SH-SY5Y (cell line): ENCODE data around the gene PLG.
"Not testable (repeated sequence)": the region's sequence is repeated elsewhere in the genome, so short reads cannot be mapped to it uniquely, and the experiment has no call there.

Experiments
- GATA2 ChIP-seq: IDR thresholded peaks from 2 replicates; pipeline ENCODE4 v1.6.1; 2011; ENCODE audit warnings: mild to moderate bottlenecking, low read depth, low read length
- GATA3 ChIP-seq: IDR thresholded peaks from 2 replicates; pipeline ENCODE4 v1.6.1; 2011; ENCODE audit warnings: low read depth, mild to moderate bottlenecking, low read length, moderate library complexity

Gene PLG

DNA sequence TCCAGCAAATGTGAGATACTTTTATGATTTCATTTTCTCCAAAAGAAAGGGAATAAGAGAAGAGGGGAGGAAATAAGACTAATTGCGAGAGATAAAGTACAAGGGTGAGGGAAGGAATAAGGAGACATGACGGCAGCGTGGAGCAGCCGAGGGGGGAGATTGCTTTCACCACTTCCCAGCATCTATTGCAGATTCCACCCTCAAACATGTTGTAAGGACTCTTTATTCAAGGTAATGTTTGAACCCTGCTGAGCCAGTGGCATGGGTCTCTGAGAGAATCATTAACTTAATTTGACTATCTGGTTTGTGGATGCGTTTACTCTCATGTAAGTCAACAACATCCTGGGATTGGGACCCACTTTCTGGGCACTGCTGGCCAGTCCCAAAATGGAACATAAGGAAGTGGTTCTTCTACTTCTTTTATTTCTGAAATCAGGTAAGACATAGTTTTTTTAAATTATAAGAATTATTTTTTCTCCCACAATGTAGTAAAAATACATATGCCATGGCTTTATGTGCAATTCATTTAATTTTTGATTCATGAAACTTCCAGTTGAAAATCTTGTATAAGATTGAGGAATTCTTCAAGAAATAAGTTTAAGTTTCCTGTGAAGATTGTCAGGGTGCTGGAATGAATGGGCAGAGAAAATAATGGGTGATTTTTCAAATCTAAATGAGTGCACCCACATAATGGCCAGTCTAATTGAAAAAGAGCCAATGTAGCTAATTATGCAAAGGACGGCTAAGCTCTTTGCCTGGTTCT, at the start of gene PLG:
PLG (plus strand) TSS at position 327 of the 763 bp plus-strand sequence; CDS start at position 388, 61 bp downstream.
- TF ChIP-seq GATA2, GATA3: not testable (repeated sequence)

DNA sequence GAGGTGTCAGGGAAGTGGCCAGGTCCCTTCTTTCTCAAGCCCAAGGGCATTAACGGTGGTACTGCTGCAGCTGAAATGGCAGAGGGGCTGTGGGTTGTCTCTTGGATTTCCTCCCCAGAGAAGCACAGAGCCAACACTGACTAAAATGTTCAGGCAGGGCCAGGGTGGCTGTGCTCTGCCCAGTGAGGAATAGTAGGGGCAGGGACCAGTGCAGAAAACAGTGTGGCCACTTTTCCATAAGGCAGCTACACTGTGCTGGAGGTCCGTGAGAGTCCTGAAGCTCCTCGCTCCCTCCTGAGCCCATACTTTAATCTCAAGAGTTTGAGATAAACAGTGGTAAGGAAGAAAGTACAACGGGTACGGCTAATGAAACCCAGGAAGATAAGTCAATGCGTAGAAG, 42.5 kb upstream of the PLG start:
- TF ChIP-seq GATA2 (no peak), GATA3 (no peak)

DNA sequence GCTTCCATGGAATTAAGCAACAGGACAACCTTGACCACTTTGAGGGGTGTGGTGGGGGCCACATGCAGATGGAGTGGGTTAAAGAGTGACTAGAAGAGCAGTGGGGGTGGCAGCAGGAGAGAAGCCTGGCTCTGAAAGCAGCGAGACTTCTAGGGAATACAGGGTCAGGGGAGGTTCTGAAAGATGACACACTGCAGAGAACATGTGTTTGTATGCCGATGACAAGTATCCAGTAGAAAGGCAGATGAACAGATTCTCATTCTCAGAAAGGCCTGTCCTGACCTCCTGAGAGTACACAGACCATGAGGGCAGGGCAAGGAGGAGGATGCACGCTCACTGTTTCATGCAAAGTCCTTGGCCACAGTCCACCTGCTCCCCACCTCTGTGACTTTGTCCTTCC, 40.8 kb upstream of the PLG start:
- TF ChIP-seq GATA3 (no peak), GATA2 (no peak)

DNA sequence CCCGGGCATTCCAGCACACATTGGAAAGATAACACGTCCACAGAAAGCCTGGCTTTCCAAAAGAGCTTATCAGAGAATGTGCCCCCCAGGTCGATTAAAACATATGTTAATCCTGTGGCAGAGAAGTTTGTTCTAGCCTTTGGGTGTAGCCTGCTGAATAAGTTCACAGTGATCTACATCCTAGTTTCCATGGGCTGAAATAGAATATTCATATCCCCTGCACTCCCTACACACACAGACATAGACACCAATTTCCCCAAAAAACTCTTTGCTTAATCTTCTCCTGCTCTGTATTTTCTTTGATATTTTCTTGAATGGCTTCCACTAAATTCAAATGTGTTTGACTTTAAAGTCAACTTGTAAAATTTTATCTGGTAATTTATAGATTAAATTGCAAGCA, 39.6 kb upstream of the PLG start:
- TF ChIP-seq GATA2 = no peak

DNA sequence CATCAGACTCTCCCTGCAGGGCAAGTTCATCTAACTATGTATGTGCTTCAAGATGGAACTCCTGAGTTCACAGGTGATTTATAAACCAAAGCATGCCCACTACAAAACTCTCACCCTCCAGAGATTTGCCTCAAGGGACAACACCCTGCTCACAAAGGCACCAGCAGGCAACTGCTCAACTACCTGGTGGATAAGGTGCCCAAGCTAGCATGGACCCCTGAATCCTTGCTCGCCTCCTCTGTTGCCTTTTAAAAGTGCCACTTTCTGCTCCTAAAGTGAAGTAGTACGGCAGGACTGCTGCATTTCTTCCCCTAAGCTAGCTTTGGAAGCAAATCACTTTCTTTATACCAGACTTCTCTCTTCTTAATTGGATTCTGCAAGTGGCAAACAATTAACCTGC, 39.2 kb upstream of the PLG start:
- TF ChIP-seq GATA2 (no peak), GATA3 (no peak)

DNA sequence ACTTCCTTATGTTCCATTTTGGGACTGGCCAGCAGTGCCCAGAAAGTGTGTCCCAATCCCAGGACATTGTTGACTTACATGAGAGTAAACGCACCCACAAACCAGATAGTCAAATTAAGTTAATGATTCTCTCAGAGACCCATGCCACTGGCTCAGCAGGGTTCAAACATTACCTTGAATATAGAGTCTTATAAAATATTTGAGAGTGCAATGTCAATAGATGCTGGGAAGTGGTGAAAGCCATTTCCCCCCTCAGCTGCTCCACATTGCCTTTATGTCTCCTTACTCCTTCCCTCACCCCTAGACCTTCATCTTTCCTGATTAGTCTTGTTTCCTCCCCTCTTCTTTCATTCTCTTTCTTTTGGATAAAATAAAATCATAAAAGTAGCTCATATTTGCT, 37.8 kb upstream of the PLG start, which contains the start of gene LPA:
LPA (minus strand) TSS at position 78 of the 400 bp plus-strand sequence; CDS start at position 17, 61 bp downstream.
- not testable (repeated sequence) for TF ChIP-seq GATA2, GATA3

DNA sequence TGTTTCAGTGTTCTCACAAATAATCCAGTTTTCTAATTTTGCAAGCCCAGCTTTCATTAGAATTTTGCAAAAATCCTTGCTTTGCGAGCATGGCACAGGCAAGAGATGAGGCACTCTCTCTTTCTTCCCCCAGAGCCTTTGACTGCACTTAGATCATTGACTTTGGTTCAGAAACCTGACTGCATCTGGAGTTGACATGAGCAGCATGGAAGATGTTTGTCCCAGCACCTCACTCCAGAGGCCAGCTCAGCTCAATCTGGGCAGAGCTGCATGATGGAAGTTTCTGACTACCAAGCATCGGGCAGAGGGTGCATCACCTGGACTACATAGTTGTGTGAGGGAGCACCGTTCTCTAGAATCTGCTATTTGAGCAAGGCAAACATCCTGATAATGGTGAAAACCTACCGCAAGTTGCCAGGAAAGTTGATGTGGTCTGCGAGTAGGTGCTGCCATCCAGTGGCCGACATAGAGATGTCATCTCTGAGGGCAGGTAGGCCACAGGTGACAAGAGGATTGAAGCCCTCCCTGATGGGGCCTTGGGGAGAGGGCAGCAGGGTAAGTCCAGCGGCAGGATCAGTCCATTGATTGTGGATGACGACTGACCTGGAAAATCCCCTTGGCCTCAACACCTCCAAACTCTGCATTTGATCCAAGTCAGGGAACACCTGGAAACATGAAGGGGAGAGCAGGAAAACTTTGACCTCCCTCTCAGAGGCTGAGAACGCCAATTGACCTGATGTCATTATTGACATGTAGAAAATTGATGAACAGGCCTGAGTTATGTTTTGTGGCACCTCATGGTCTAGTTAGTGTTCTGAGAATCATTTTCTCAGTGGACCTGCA, 34.2 kb upstream of the PLG start:
- no peak for TF ChIP-seq GATA2
- TF ChIP-seq GATA3 = no peak

DNA sequence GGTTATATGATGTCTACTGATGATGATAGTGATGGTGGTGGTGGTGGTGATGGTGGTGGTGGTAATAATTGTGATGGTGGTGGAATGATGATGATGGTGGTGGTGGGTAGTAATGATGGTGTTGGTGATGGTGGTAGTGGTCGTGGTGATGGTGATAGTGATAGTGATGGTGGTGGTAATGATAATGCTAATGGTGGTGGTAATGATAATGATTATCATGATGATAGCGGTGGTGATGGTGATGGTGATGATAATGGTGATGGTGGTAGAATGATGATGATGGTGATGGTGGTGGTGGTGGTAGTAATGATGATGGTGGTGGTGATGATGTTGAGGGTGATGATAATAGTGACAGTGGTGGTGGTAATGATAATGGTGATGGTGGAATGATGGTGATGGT, 33.5 kb upstream of the PLG start:
- TF ChIP-seq GATA3 (no peak), GATA2 (no peak)

DNA sequence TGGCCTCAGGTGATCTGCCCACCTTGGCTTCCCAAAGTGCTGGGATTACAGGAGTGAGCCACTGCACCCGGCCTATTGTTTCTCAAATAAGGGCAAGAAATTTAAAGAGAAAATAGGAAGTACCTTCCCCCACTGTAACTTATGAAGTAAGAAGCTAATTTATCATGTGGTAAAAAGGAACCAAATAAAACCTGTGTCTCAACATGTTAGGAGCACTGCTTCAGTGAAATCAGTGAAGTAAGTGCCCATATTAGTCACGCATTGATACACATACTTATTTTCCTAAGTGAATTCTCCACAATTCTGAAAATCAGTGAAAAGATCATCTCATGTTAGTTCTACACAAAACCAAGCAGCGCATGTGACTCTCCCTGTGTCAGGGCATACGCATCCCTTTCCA, 23.8 kb upstream of the PLG start:
- TF ChIP-seq GATA2 (no peak), GATA3 (no peak)

DNA sequence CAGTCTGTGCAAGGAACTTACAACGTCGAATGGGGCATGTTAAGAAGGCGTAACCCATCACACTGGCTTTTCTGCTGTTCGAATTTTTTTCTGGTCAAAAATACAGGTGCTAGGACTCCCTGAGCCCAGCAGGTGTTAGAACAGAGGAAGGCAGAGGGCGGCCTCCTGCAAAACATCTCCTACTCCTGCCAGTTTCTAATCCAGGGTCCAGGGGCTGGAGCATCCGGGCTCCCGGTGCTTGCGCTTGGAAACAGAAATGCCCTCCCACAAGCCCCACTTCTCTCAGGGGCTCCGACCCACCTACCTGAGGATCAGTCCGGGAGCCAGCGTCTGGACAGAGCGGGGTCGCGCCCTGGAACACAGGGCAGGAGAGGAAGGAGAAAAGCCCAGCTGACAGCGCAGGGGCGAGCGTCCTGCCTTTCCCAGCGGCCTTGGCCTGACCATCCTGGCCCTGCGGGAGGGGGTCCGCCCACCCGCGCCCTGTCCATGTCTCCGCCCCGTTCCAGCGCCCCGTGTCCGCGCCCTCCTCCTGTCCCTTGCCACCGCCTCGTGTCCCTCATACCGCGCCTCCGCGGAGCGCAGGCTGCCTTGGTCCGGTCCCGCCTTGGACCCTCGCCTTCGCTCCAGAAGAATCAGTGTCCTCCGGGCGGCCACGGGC, 23.2 kb upstream of the PLG start:
- TF ChIP-seq GATA3 (no peak), GATA2 (no peak)

DNA sequence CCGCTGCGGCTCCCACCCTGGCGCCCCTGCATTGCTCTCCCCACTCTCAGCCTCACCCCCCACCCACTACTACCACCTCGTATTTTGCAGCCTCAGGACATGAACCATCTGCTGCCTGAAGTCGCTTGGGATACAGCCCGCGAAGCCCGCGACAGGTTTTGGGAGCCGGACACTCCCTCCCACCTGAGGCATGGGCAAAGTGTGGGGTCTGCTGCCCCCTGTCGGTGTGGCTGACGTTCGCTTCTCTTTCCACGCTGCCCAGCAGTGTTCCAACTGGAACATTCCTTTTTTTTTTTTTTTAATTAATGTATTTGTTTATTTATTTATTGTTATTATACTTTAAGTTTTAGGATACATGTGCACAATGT, 22.7 kb upstream of the PLG start:
- TF ChIP-seq GATA3 (no peak), GATA2 (no peak)

DNA sequence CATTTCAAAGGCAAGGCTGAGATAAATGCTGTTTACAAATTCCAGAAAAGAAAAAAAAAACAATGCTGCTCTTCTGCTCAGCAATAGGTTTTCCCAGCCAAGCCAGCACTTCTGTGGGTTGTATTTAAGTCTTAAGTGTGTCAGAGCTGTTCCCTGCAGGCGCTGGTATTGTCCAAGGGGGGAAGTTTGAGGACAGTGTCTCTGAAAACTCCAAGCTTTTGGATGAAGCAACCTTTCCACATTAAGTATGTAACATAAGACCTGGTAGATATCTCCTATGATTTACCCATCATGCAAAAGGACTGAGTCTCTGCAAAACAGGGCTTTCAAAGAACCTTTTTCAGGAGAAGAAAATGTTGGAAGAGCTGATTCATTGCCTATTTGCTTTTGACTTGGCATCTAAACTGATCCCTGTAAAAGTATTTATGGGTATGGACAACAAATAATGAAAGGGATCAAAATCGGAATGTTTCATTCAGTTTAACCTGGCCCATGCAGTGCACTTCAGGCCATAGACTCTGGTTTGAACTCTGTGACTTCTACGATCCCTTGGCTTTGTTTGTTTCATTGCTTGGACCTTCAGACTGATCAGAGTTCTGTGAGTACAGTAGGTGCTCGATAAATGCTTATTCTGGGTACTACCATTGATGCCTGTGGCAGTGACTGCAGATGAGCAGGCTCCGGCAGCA, 16.1 kb upstream of the PLG start:
- TF ChIP-seq GATA3 (no peak), GATA2 (no peak)

DNA sequence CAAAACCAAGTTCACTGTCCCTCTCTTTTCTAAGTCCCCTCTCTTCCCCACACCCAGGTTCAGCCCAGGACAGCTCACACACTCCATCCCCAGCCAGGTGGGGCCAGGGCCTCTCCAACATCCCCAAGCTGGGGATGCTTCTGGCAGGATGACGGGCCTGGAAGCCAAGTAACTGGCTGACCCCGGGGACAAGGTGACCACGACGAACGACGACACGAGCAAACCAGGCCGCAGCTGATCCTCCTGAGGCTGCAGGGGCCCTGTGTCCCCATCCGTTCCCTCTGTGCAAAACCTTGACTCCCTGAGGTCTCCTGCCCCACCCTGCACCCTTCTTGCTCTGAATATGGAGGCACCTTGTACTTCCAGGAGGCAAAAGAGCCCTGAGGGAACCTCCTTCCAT, 11.6 kb upstream of the PLG start:
- TF ChIP-seq GATA3 (no peak), GATA2 (no peak)

DNA sequence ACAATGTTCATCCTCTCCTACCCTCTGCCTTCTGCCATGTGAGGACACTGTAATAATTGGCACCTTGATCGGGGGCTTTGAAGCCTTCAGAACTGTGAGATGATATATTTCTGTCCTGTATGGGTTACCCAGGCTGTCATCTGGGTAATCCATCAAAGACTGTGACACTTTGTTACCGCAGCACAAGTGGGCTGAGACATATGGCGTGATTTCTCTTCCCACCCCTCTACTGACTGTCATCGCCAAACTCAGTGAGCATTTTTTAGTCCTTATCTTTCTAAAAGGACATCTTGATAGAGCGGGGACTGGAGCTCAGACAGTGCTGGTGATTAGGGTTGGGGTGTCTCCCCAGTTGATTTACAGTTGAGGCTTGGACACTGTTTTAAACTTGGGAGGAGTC, 10.4 kb upstream of the PLG start:
- no peak for TF ChIP-seq GATA3
- no peak for TF ChIP-seq GATA2
